Measurements from ENCODE around the gene IQSEC1. TPM values are rescaled to one million over a fixed set of nuclear protein-coding genes. Genes with fewer than 3 reads are reported as not detected.

IQSEC1 gene
- total and polyA plus RNA-seq, 8 donors: 24.9 to 57.0 (median 34.2) TPM

DNA sequence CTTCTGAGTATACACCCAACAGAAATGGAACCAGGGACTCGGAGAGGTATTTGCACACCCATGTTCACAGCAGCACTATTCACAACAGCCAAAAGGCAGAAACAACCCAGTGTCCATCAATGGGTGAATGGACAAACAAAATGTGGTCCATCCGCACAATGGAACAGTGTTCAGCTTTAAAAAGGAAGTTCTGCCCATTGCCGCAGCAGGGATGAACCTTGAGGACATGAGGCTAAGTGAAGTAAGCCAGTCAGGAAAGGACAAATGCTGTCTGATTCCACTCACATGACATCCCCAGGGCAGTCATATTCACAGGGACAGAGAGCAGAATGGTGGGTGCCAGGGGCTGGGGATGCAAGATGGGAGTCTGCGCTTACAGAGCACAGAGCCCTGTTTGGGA lies 7.5 kb downstream of the IQSEC1 start:
- intact Hi-C loops (cut with DNase I): no loop called here
- H3K27me3 ChIP-seq: no peaks in the 10 kb centered on the region
- no peak for ATAC-seq

GRCh38 chr3:13064964-13065363 lies 8.3 kb downstream of the IQSEC1 start:
- DNase-seq (peak in 1 of 4 donors; percentile 49), ATAC-seq (no peak)
- TF ChIP-seq, protein P1, sequence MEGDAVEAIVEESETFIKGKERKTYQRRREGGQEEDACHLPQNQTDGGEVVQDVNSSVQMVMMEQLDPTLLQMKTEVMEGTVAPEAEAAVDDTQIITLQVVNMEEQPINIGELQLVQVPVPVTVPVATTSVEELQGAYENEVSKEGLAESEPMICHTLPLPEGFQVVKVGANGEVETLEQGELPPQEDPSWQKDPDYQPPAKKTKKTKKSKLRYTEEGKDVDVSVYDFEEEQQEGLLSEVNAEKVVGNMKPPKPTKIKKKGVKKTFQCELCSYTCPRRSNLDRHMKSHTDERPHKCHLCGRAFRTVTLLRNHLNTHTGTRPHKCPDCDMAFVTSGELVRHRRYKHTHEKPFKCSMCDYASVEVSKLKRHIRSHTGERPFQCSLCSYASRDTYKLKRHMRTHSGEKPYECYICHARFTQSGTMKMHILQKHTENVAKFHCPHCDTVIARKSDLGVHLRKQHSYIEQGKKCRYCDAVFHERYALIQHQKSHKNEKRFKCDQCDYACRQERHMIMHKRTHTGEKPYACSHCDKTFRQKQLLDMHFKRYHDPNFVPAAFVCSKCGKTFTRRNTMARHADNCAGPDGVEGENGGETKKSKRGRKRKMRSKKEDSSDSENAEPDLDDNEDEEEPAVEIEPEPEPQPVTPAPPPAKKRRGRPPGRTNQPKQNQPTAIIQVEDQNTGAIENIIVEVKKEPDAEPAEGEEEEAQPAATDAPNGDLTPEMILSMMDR (IDR thresholded peaks at IDR 0.05): no peak
- Histone ChIP-seq H3K27ac (no peak overlapping the region), H3K36me3 (no peaks in the 10 kb centered on the region), H3K27me3 (no peaks in the 10 kb centered on the region), H3K9me3 (no peaks in the 10 kb centered on the region), H3K4me1 (peaks cover 0 to 11% of the 10 kb centered on the region in 2 donors), H3K4me3 (no peak overlapping the region)
- intact Hi-C loops (cut with DNase I): no loop called here

More for the DNA sequence above, 7.5 kb downstream of the IQSEC1 start:
- no peaks in the 10 kb centered on the region for H3K9me3 ChIP-seq
- H3K4me1 ChIP-seq: peaks cover 0 to 12% of the 10 kb centered on the region in 2 donors
- no peak overlapping the region for H3K4me3 ChIP-seq
- DNase-seq: peak in 1 of 4 donors; percentile 2
- no peak overlapping the region for H3K27ac ChIP-seq
- H3K36me3 ChIP-seq: no peaks in the 10 kb centered on the region
- TF ChIP-seq, protein P1 (IDR thresholded peaks at IDR 0.05): no peak

GRCh38 chr3:13064159-13064868 lies 8.9 kb downstream of the IQSEC1 start:
- ATAC-seq (no peak), DNase-seq (no peak)
- no peak overlapping the region for H3K4me3 ChIP-seq
- TF ChIP-seq, protein P1 (IDR thresholded peaks at IDR 0.05): no peak
- intact Hi-C loops (cut with DNase I): no loop called here
- no peaks in the 10 kb centered on the region for H3K36me3 ChIP-seq
- H3K27me3 ChIP-seq: no peaks in the 10 kb centered on the region
- peaks cover 0 to 4% of the 10 kb centered on the region in 2 donors for H3K4me1 ChIP-seq
- H3K9me3 ChIP-seq: no peaks in the 10 kb centered on the region
- H3K27ac ChIP-seq: no peak overlapping the region

- Histone ChIP-seq H3K36me3 (no peaks in the 10 kb centered on the region), H3K27ac (no peak overlapping the region), H3K4me1 (no peaks in the 10 kb centered on the region), H3K27me3 (no peaks in the 10 kb centered on the region), H3K4me3 (no peak overlapping the region), H3K9me3 (no peaks in the 10 kb centered on the region)
- intact Hi-C loops (cut with DNase I): no loop called here
- DNase-seq (peak in 1 of 4 donors; percentile 69), ATAC-seq (no peak)
- TF ChIP-seq, protein P1 (IDR thresholded peaks at IDR 0.05): no peak
These were observed 10.0 kb downstream of the IQSEC1 start for GRCh38 chr3:13063225-13063624.

DNA sequence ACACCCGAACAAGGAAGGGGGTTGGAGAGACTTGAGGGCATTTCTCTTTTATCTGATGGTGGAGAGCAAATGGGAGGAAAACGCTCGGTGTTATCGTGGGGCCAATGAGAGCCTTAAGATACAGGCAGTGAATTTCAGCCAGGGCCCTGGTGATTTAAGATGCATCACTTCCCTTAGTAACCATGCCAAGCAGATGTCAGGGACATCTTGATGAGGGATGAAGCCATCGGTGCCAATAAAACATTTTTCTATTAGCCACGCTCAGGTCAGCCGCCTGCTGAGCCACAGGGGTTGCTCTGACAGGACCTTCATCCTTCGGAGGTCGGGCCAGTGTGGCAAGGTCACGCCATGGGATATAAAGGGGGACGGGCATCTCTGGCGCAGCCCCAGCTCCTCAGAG lies 10.6 kb downstream of the IQSEC1 start:
- Histone ChIP-seq H3K27me3 (no peaks in the 10 kb centered on the region), H3K9me3 (no peaks in the 10 kb centered on the region), H3K4me3 (no peak overlapping the region), H3K4me1 (no peaks in the 10 kb centered on the region), H3K27ac (no peak overlapping the region), H3K36me3 (no peaks in the 10 kb centered on the region)
- ATAC-seq (no peak), DNase-seq (peak in 1 of 4 donors; percentile 44)
- TF ChIP-seq, protein P1 (IDR thresholded peaks at IDR 0.05): no peak
- intact Hi-C loops (cut with DNase I): no loop called here
